Neural cell (in vitro differentiated cells): ENCODE measurements around the gene RXFP3. TPM values are rescaled to one million over a fixed set of nuclear protein-coding genes. Genes with fewer than 3 reads are reported as not detected.

Experiments used
- H2AFZ ChIP-seq: fragments of 200-600, 300-800 bp; sonication (generic), shearing (Covaris generic); 2 replicates; pipeline ENCODE4 v1.6.0; 2014; ENCODE audit warnings: low read depth, mild to moderate bottlenecking, antibody characterized with exemption, low read length, moderate library complexity
- H3F3A ChIP-seq: fragments of 200-600 bp; shearing (Covaris generic); 2 replicates; pipeline ENCODE4 v1.6.1; 2016; ENCODE audit warnings: mild to moderate bottlenecking, moderate library complexity, mixed read lengths, antibody characterized with exemption, low read length; ENCODE audit not compliant: insufficient read depth, poor library complexity, severe bottlenecking
- H3K27ac ChIP-seq: fragments of 200-600, 300-800 bp; sonication (generic), shearing (Covaris generic); 2 replicates; pipeline ENCODE4 v1.5.1; 2014; ENCODE audit warnings: mild to moderate bottlenecking, low read length, moderate library complexity
- H3K27me3 ChIP-seq: fragments of 300-800, 200-600 bp; sonication (generic), shearing (Covaris generic); 2 replicates; pipeline ENCODE4 v1.6.0; 2014; ENCODE audit warnings: mild to moderate bottlenecking, low read depth, low read length, moderate library complexity; ENCODE audit not compliant: insufficient read depth
- H3K36me3 ChIP-seq: fragments of 300-800, 200-600 bp; sonication (generic), shearing (Covaris generic); 2 replicates; pipeline ENCODE4 v1.5.1; 2014; ENCODE audit warnings: mild to moderate bottlenecking, antibody characterized with exemption, low read length, moderate library complexity; ENCODE audit not compliant: insufficient read depth
- H3K4me2 ChIP-seq: fragments of 300-800, 200-600 bp; sonication (generic), shearing (Covaris generic); 2 replicates; pipeline ENCODE4 v1.6.0; 2014; ENCODE audit warnings: mild to moderate bottlenecking, low read length
- H3K4me3 ChIP-seq: fragments of 300-800, 200-600 bp; sonication (generic), shearing (Covaris generic); 2 replicates; pipeline ENCODE4 v1.5.1; 2014; ENCODE audit warnings: mild to moderate bottlenecking, low read length, moderate library complexity
- H3K79me2 ChIP-seq: fragments of 200-600 bp; shearing (Covaris generic); replicated peaks from 2 replicates; pipeline ENCODE4 v1.6.0; 2014; ENCODE audit warnings: mild to moderate bottlenecking, low read length, moderate library complexity; ENCODE audit not compliant: insufficient read depth
- H3K9ac ChIP-seq: fragments of 300-800, 200-600 bp; sonication (generic), shearing (Covaris generic); 2 replicates; pipeline ENCODE4 v1.6.1; 2016; ENCODE audit warnings: mild to moderate bottlenecking, low read length, mixed read lengths
- H3K9me2 ChIP-seq: fragments of 200-600 bp; shearing (Covaris generic); 2 replicates; pipeline ENCODE4 v1.6.1; 2016; ENCODE audit warnings: mild to moderate bottlenecking, low read length, mixed read lengths; ENCODE audit not compliant: insufficient read depth
- H3K9me3 ChIP-seq: fragments of 200-600, 300-800 bp; sonication (generic), shearing (Covaris generic); 2 replicates; pipeline ENCODE4 v1.6.1; 2016; ENCODE audit warnings: mild to moderate bottlenecking, mixed run types, low read length, moderate library complexity, mixed read lengths
- H4K20me1 ChIP-seq: fragments of 200-600 bp; shearing (Covaris generic); 2 replicates; pipeline ENCODE4 v1.6.1; 2016; ENCODE audit warnings: mild to moderate bottlenecking, mixed run types; ENCODE audit not compliant: insufficient read depth
- CTCF ChIP-seq: fragments of 450-650 bp; IDR thresholded peaks from 2 replicates; pipeline ENCODE4 v1.5.1; 2014; ENCODE audit warnings: antibody characterized with exemption, mild to moderate bottlenecking, moderate library complexity; ENCODE audit not compliant: poor library complexity, severe bottlenecking
- EP300 ChIP-seq: fragments of 450-650 bp; conservative IDR thresholded peaks from 2 replicates; pipeline ENCODE4 v1.6.1; 2014; ENCODE audit warnings: antibody characterized with exemption, mild to moderate bottlenecking, moderate library complexity; ENCODE audit not compliant: poor library complexity, severe bottlenecking
- EZH2 ChIP-seq: fragments of 200-600, 300-800 bp; shearing (Covaris generic), sonication (generic); IDR thresholded peaks from 2 replicates; pipeline ENCODE4 v1.6.1; 2014; ENCODE audit warnings: antibody characterized with exemption, low read length, borderline replicate concordance, mild to moderate bottlenecking; ENCODE audit not compliant: insufficient read depth, poor library complexity, severe bottlenecking
- MXI1 ChIP-seq: fragments of 450-650 bp; conservative IDR thresholded peaks from 2 replicates; pipeline ENCODE4 v1.6.1; 2014; ENCODE audit warnings: antibody characterized with exemption, mild to moderate bottlenecking; ENCODE audit not compliant: poor library complexity, severe bottlenecking
- POLR2AphosphoS5 ChIP-seq: IDR thresholded peaks from 2 replicates; pipeline ENCODE4 v1.6.1; 2012
- RAD21 ChIP-seq: fragments of 450-650 bp; conservative IDR thresholded peaks from 2 replicates; pipeline ENCODE4 v1.6.1; 2014; ENCODE audit warnings: antibody characterized with exemption, mild to moderate bottlenecking, moderate library complexity
- REST ChIP-seq: IDR thresholded peaks from 2 replicates; pipeline ENCODE4 v1.6.1; 2012; ENCODE audit warnings: borderline replicate concordance
- SMC3 ChIP-seq: fragments of 450-650 bp; conservative IDR thresholded peaks from 2 replicates; pipeline ENCODE4 v1.6.1; 2014; ENCODE audit warnings: antibody characterized with exemption, mild to moderate bottlenecking, moderate library complexity; ENCODE audit not compliant: poor library complexity
- TAF1 ChIP-seq: IDR thresholded peaks from 2 replicates; pipeline ENCODE4 v1.6.1; 2012; ENCODE audit warnings: low read depth
- polyA plus RNA-seq: library from polyadenylated mRNA; depleted of rRNA; stranded (reverse); fragments of >200 nt; gene quantifications from 2 replicates; pipeline ENCODE4 v1.2.3, GENCODE V29; 2014

Gene RXFP3
- polyA plus RNA-seq, 1 donor from 2014 or later: not detected

- H2AFZ ChIP-seq: no peak overlapping the region
- H3K79me2 ChIP-seq: no peaks in the 10 kb centered on the region
- H3K9me3 ChIP-seq: no peaks in the 10 kb centered on the region
- no peak overlapping the region for H3K4me2 ChIP-seq
- no peaks in the 10 kb centered on the region for H3F3A ChIP-seq
- no peaks in the 10 kb centered on the region for H3K9me2 ChIP-seq
- no peaks in the 10 kb centered on the region for H3K36me3 ChIP-seq
- no peak overlapping the region for H3K9ac ChIP-seq
- H3K27me3 ChIP-seq: peaks cover 23% of the 10 kb centered on the region
- no peak overlapping the region for H3K4me3 ChIP-seq
- H3K27ac ChIP-seq: no peak overlapping the region
- H4K20me1 ChIP-seq: no peaks in the 10 kb centered on the region
- no peak for TF ChIP-seq POLR2AphosphoS5
- no peak for TF ChIP-seq EZH2
- no peak for TF ChIP-seq CTCF
- no peak for TF ChIP-seq TAF1
- no peak for TF ChIP-seq EP300
- no peak for TF ChIP-seq MXI1
Observed at GRCh38 chr5:33938507-33938796, 2.3 kb downstream of the RXFP3 start.

- Histone ChIP-seq H3K36me3 (no peaks in the 10 kb centered on the region), H4K20me1 (no peaks in the 10 kb centered on the region), H3K27ac (no peak overlapping the region), H3K79me2 (no peaks in the 10 kb centered on the region), H3K9me2 (no peaks in the 10 kb centered on the region), H3F3A (no peaks in the 10 kb centered on the region), H3K4me2 (no peak overlapping the region), H3K9me3 (no peaks in the 10 kb centered on the region), H2AFZ (no peak overlapping the region), H3K27me3 (peaks cover 23% of the 10 kb centered on the region), H3K4me3 (no peak overlapping the region), H3K9ac (no peak overlapping the region)
- TF ChIP-seq POLR2AphosphoS5 (no peak), REST (no peak), TAF1 (no peak), EZH2 (no peak), CTCF (no peak), EP300 (no peak), SMC3 (no peak), MXI1 (no peak), RAD21 (no peak)
Observed at GRCh38 chr5:33938881-33939280, 2.7 kb downstream of the RXFP3 start.
